GM18861 (cell line): Measurements from ENCODE around the gene NUBP2.

Source experiments
- ATAC-seq: cut with Tn5 transposase; IDR thresholded peaks from one replicate; pipeline ENCODE4 v1.9.1; 2021; ENCODE audit not compliant: unreplicated experiment

Gene NUBP2

GRCh38 chr16:1825864-1826690, 43.3 kb downstream of the NUBP2 start:
- ATAC-seq: peak; percentile 32

- ATAC-seq: peak; percentile 70
Measured at GRCh38 chr16:1826691-1827573, 44.2 kb downstream of the NUBP2 start, which contains the start of the genes FAHD1 and HAGH. FAHD1 (plus strand) TSS chr16:1827206; CDS start chr16:1827239, 33 bp downstream. HAGH (minus strand) TSS chr16:1826825; CDS start chr16:1826787, 38 bp downstream.

- no peak for ATAC-seq
Measured at GRCh38 chr16:1828645-1829410, 46.1 kb downstream of the NUBP2 start.

GRCh38 chr16:1830213-1830612, 47.5 kb downstream of the NUBP2 start:
- no peak for ATAC-seq

- no peak for ATAC-seq
Measured at GRCh38 chr16:1831186-1832075, 48.7 kb downstream of the NUBP2 start.

GRCh38 chr16:1832838-1833454, 50.2 kb downstream of the NUBP2 start:
- ATAC-seq: no peak

GRCh38 chr16:1834096-1834495, 51.3 kb downstream of the NUBP2 start:
- ATAC-seq: no peak
